RWPE2 (cell line): ENCODE data around the gene GPSM1.

Experiments
- ATAC-seq: fragments of 200-7000 bp; cut with Tn5 transposase; 3 replicates; pipeline ENCODE4 v1.9.1; 2021; ENCODE audit warnings: low read depth
- DNase-seq: peaks from one replicate; pipeline ENCODE4 v3.0.0-alpha.2; 2020; ENCODE audit warnings: low spot score
- H3K27ac ChIP-seq: fragments of 450-650 bp; 2 replicates; pipeline ENCODE4 v1.5.1; 2017; ENCODE audit warnings: mild to moderate bottlenecking; ENCODE audit not compliant: poor library complexity, severe bottlenecking
- H3K27me3 ChIP-seq: fragments of 250-450 bp; sonication (Bioruptor Pico); 2 replicates; pipeline ENCODE4 v1.5.1; 2021; ENCODE audit warnings: mild to moderate bottlenecking, moderate library complexity; ENCODE audit not compliant: insufficient read depth, poor library complexity, severe bottlenecking
- H3K36me3 ChIP-seq: fragments of 250-450 bp; sonication (Bioruptor Pico); 2 replicates; pipeline ENCODE4 v1.5.1; 2020; ENCODE audit warnings: low read depth, mild to moderate bottlenecking, moderate library complexity
- H3K4me1 ChIP-seq: fragments of 250-450 bp; sonication (Bioruptor Pico); 2 replicates; pipeline ENCODE4 v1.5.1; 2021; ENCODE audit warnings: mild to moderate bottlenecking, moderate library complexity; ENCODE audit not compliant: insufficient read depth, poor library complexity, severe bottlenecking
- H3K4me3 ChIP-seq: fragments of 250-450 bp; sonication (Bioruptor Pico); 2 replicates; pipeline ENCODE4 v1.5.1; 2021; ENCODE audit warnings: mild to moderate bottlenecking, moderate library complexity; ENCODE audit not compliant: severe bottlenecking
- H3K9me3 ChIP-seq: fragments of 250-450 bp; sonication (Bioruptor Pico); 2 replicates; pipeline ENCODE4 v1.5.1; 2021; ENCODE audit warnings: mild to moderate bottlenecking, moderate library complexity; ENCODE audit not compliant: severe bottlenecking
- TF ChIP-seq, protein P1 (sequence below): fragments of 450-650 bp; IDR thresholded peaks from one replicate; pipeline ENCODE4 v1.5.1; 2017; ENCODE audit warnings: mild to moderate bottlenecking, moderate library complexity; ENCODE audit not compliant: poor library complexity, severe bottlenecking

The GPSM1 gene

DNA sequence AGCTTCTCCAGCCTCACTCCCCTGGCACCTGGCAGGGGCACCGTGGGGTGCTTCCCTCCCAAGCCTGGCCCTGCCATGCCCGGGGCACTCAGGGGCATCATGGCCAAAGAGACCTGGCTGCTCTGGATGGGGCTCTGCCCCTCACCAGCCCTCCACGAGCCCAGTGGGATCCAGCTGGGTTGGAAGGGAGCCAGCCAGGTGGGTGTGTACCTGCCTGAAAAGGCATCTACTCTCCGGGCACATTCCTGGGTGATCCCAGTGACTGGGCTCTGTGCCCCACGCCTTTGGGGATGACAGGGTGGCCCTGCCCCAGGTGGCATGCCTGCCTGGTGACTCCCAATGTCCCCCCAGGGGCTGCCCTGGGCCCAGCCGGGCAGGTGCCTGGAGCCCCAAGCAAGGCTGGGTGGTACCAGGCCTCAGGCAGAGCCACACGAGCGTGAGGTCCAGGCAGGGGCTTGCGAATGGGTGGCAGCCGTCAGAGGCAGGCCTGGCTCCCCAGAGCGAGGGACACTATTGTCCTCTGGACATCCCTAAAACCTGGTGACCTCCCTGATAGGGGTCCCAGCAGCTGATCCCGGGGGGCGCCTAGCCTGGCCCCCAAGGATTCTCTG, 777 bp downstream of the GPSM1 start:
- Histone ChIP-seq H3K9me3 (no peaks in the 10 kb centered on the region), H3K27me3 (no peaks in the 10 kb centered on the region), H3K36me3 (no peaks in the 10 kb centered on the region), H3K4me1 (peaks cover 3% of the 10 kb centered on the region), H3K27ac (no peak overlapping the region), H3K4me3 (peak overlapping the region; percentile 87)
- DNase-seq = no peak
- peak; percentile 62 for ATAC-seq
- TF ChIP-seq, protein P1, sequence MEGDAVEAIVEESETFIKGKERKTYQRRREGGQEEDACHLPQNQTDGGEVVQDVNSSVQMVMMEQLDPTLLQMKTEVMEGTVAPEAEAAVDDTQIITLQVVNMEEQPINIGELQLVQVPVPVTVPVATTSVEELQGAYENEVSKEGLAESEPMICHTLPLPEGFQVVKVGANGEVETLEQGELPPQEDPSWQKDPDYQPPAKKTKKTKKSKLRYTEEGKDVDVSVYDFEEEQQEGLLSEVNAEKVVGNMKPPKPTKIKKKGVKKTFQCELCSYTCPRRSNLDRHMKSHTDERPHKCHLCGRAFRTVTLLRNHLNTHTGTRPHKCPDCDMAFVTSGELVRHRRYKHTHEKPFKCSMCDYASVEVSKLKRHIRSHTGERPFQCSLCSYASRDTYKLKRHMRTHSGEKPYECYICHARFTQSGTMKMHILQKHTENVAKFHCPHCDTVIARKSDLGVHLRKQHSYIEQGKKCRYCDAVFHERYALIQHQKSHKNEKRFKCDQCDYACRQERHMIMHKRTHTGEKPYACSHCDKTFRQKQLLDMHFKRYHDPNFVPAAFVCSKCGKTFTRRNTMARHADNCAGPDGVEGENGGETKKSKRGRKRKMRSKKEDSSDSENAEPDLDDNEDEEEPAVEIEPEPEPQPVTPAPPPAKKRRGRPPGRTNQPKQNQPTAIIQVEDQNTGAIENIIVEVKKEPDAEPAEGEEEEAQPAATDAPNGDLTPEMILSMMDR = no peak

DNA sequence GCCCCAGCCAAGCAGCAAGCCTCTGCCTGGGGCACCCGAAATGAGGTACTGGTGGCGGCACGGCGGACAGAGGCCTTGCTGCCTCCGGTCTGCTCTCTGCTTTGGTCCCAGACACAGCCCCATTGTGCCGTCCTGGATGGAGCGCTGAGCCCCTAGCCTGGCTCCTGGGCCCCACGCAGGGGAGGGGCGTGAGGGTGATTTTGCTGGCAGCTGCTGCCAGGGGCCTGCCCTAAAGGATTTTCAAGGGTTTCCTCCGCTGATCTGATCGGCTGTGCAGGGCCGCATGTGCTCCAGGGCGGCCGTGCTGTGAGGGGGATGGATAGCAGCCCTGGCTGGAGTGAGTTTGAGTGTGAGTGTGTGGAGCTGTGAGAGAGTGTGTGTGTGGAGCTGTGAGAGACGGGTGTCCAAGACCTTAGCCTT, 1.3 kb downstream of the GPSM1 start:
- Histone ChIP-seq H3K36me3 (no peaks in the 10 kb centered on the region), H3K9me3 (no peaks in the 10 kb centered on the region), H3K4me1 (peaks cover 2% of the 10 kb centered on the region), H3K27ac (no peak overlapping the region), H3K4me3 (peak overlapping the region; percentile 87), H3K27me3 (no peaks in the 10 kb centered on the region)
- ATAC-seq = no peak
- TF ChIP-seq, protein P1 = no peak
- DNase-seq = no peak

DNA sequence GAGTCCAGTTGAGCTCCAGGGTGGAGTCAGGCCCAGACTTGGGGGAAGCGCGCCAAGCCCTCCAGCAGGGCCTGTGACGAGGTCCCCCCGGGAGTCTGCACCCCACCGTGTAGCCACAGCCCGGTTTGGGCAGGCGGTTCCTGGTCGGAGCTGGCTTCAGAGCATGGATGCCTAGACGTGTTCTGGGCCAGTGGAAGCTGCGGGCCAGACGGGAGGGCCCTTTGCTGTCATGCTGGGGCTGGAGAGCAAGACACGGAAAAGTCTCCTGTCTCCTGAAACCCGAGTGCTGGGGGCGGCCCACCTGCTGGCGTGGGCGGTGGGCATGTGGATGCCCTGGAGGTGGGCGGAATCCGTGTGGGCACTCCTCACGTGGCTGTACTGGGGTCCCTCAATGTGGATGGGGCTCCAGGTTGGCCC, 1.9 kb downstream of the GPSM1 start:
- no peaks in the 10 kb centered on the region for H3K27me3 ChIP-seq
- H3K4me3 ChIP-seq = no peak overlapping the region
- no peak for DNase-seq
- H3K9me3 ChIP-seq = no peaks in the 10 kb centered on the region
- no peaks in the 10 kb centered on the region for H3K4me1 ChIP-seq
- H3K27ac ChIP-seq = no peak overlapping the region
- TF ChIP-seq, protein P1 = no peak
- H3K36me3 ChIP-seq = no peaks in the 10 kb centered on the region
- no peak for ATAC-seq

DNA sequence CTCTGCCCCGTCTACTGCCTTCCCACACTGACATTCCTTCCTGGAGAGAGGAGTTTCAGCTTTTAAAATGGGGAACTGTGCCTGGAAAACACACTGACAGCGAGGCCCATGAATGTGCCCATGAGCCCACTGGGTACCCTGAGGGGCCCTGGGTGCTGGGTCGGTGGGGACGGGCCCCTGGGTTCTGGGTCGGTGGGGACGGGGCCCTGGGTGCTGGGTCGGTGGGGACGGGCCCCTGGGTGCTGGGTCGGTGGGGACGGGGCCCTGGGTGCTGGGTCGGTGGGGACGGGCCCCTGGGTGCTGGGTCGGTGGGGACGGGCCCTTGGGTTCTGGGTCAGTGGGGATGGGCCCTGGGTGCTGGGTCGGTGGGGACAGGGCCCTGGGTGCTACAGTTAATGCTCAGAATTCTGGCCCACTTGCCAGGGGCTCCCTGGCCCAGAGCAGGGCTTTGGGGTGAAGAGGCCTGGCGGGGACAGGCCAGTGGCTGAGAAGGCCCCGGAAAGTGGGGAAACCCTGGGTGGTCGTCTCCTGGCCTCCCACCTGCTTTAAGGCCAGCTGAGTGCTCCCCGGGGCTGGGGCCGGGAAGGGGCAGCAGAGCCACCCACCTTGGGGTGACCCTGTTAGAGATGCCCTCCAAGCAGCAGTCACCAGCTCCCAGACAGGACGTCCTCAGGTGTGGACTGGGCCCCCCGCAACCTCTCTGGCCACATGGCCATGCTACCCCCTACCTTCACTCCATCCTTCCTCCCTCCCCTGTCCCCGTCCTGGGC, 2.5 kb downstream of the GPSM1 start:
- Histone ChIP-seq H3K36me3 (no peaks in the 10 kb centered on the region), H3K9me3 (no peaks in the 10 kb centered on the region), H3K4me3 (no peak overlapping the region), H3K27me3 (no peaks in the 10 kb centered on the region), H3K4me1 (no peaks in the 10 kb centered on the region), H3K27ac (no peak overlapping the region)
- no peak for ATAC-seq
- no peak for DNase-seq
- TF ChIP-seq, protein P1 = no peak
